OCI-LY1 (cell line): ENCODE results near the gene COQ6.

Experiments
- CTCF ChIP-seq: fragments of 200-600 bp; sonication (generic), shearing (Covaris generic); IDR thresholded peaks from 2 replicates; pipeline ENCODE4 v1.5.1; 2017; ENCODE audit warnings: mild to moderate bottlenecking, antibody characterized with exemption, low read length, moderate library complexity, mixed read lengths
- EZH2 ChIP-seq: fragments of 200-600 bp; sonication (generic), shearing (Covaris generic); IDR thresholded peaks from 2 replicates; pipeline ENCODE4 v1.8.0; 2017; ENCODE audit warnings: borderline replicate concordance, mixed run types, mild to moderate bottlenecking, antibody characterized with exemption, low read length, moderate library complexity, mixed read lengths

GRCh38 chr14:73909681-73910080 lies 40.4 kb upstream of the COQ6 start:
- no peak for TF ChIP-seq CTCF
- TF ChIP-seq EZH2: no peak
